ENCODE data around the gene COPZ1.

COPZ1 gene

GRCh38 chr12:54392485-54393206, 67.7 kb downstream of the COPZ1 start:
- WGBS (ENCODE audit: insufficient coverage): 84% methylated on average over 8 of the region's 8 CpGs
- ChIA-PET CTCF (interaction anchor here (0.8 to 4.8 kb wide), 21 partner anchors 8 to 172 kb away, joined by 3 to 65 read pairs (median 6); partner anchors contain the start of gene ZNF385A), POLR2A (no interaction called here)
- peaks cover 0 to 36% (median 29%) of the 10 kb centered on the region in 4 experiments for H3K36me3 ChIP-seq (ENCODE audit: control insufficient read depth in 4 of 4, insufficient read depth in 4 of 4, low read length in 3 of 4)
- no peak overlapping the region for H3K4me3 ChIP-seq (ENCODE audit: control insufficient read depth in 1 of 7, extremely low read depth in 1 of 7, insufficient read depth in 4 of 7, low read depth in 2 of 7, low read length in 6 of 7)
- H3K4me1 ChIP-seq (ENCODE audit: control extremely low read depth in 1 of 4, control insufficient read depth in 4 of 4, insufficient read depth in 4 of 4, low read length in 3 of 4): peaks cover 3 to 69% (median 50%) of the 10 kb centered on the region in 4 experiments
- no peaks in the 10 kb centered on the region for H3K9me3 ChIP-seq (ENCODE audit: control extremely low read depth in 1 of 5, control insufficient read depth in 4 of 5, insufficient read depth in 2 of 5, low read depth in 1 of 5, low read length in 4 of 5)
- H3K27me3 ChIP-seq (replicated peaks in 2 of 5; ENCODE audit: control insufficient read depth in 4 of 5, insufficient read depth in 5 of 5, low read length in 4 of 5): no peaks in the 10 kb centered on the region
- no peak overlapping the region for H3K27ac ChIP-seq (ENCODE audit: insufficient read depth in 1 of 2, low read depth in 1 of 2, low read length in 2 of 2, poor library complexity in 1 of 2, severe bottlenecking in 2 of 2)
- no peak for DNase-seq

GRCh38 chr12:54393207-54393609, 68.3 kb downstream of the COPZ1 start:
- peak overlapping the region in 1 of 2 experiments; percentile 18 for H3K27ac ChIP-seq (ENCODE audit: insufficient read depth in 1 of 2, low read depth in 1 of 2, low read length in 2 of 2, poor library complexity in 1 of 2, severe bottlenecking in 2 of 2)
- 60% methylated on average over 4 of the region's 6 CpGs for WGBS (ENCODE audit: insufficient coverage)
- ChIA-PET CTCF (interaction anchor here (1.0 to 4.8 kb wide), 19 partner anchors 8 to 173 kb away, joined by 3 to 65 read pairs (median 6); partner anchors contain the start of gene ZNF385A), POLR2A (no interaction called here)
- peaks cover 3 to 64% (median 48%) of the 10 kb centered on the region in 4 experiments for H3K4me1 ChIP-seq (ENCODE audit: control extremely low read depth in 1 of 4, control insufficient read depth in 4 of 4, insufficient read depth in 4 of 4, low read length in 3 of 4)
- H3K27me3 ChIP-seq (replicated peaks in 2 of 5; ENCODE audit: control insufficient read depth in 4 of 5, insufficient read depth in 5 of 5, low read length in 4 of 5): no peaks in the 10 kb centered on the region
- H3K4me3 ChIP-seq (ENCODE audit: control insufficient read depth in 1 of 7, extremely low read depth in 1 of 7, insufficient read depth in 4 of 7, low read depth in 2 of 7, low read length in 6 of 7): no peak overlapping the region
- H3K9me3 ChIP-seq (ENCODE audit: control extremely low read depth in 1 of 5, control insufficient read depth in 4 of 5, insufficient read depth in 2 of 5, low read depth in 1 of 5, low read length in 4 of 5): no peaks in the 10 kb centered on the region
- H3K36me3 ChIP-seq (ENCODE audit: control insufficient read depth in 4 of 4, insufficient read depth in 4 of 4, low read length in 3 of 4): peaks cover 3 to 41% (median 35%) of the 10 kb centered on the region in 4 experiments
- no peak for DNase-seq

- H3K9me3 ChIP-seq (ENCODE audit: control extremely low read depth in 1 of 5, control insufficient read depth in 4 of 5, insufficient read depth in 2 of 5, low read depth in 1 of 5, low read length in 4 of 5): no peaks in the 10 kb centered on the region
- H3K4me1 ChIP-seq (ENCODE audit: control extremely low read depth in 1 of 4, control insufficient read depth in 4 of 4, insufficient read depth in 4 of 4, low read length in 3 of 4): peaks cover 3 to 58% (median 47%) of the 10 kb centered on the region in 4 experiments
- DNase-seq: peak in 1 of 3 donors; percentile 36
- peak overlapping the region in 1 of 2 experiments; percentile 18 for H3K27ac ChIP-seq (ENCODE audit: insufficient read depth in 1 of 2, low read depth in 1 of 2, low read length in 2 of 2, poor library complexity in 1 of 2, severe bottlenecking in 2 of 2)
- H3K27me3 ChIP-seq (replicated peaks in 2 of 5; ENCODE audit: control insufficient read depth in 4 of 5, insufficient read depth in 5 of 5, low read length in 4 of 5): no peaks in the 10 kb centered on the region
- ChIA-PET CTCF (interaction anchor here (1.0 to 4.8 kb wide), 18 partner anchors 9 to 173 kb away, joined by 3 to 65 read pairs (median 6); partner anchors contain the start of gene ZNF385A), POLR2A (no interaction called here)
- no peak overlapping the region for H3K4me3 ChIP-seq (ENCODE audit: control insufficient read depth in 1 of 7, extremely low read depth in 1 of 7, insufficient read depth in 4 of 7, low read depth in 2 of 7, low read length in 6 of 7)
- H3K36me3 ChIP-seq (ENCODE audit: control insufficient read depth in 4 of 4, insufficient read depth in 4 of 4, low read length in 3 of 4): peaks cover 4 to 47% (median 40%) of the 10 kb centered on the region in 4 experiments
- WGBS (ENCODE audit: insufficient coverage): 45% methylated on average over 2 of the region's 3 CpGs
These were observed 68.8 kb downstream of the COPZ1 start for GRCh38 chr12:54393743-54394142.

GRCh38 chr12:54394281-54394719, 69.4 kb downstream of the COPZ1 start:
- H3K36me3 ChIP-seq (ENCODE audit: control insufficient read depth in 4 of 4, insufficient read depth in 4 of 4, low read length in 3 of 4): peaks cover 4 to 52% (median 45%) of the 10 kb centered on the region in 4 experiments
- WGBS (ENCODE audit: insufficient coverage): 26% methylated on average over 4 of the region's 4 CpGs
- CTCF ChIA-PET: interaction anchor here (1.0 to 4.8 kb wide), 9 partner anchors 9 to 100 kb away, joined by 3 to 65 read pairs (median 6); partner anchors contain the start of gene ZNF385A
- H3K4me1 ChIP-seq (ENCODE audit: control extremely low read depth in 1 of 4, control insufficient read depth in 4 of 4, insufficient read depth in 4 of 4, low read length in 3 of 4): peaks cover 3 to 53% (median 44%) of the 10 kb centered on the region in 4 experiments
- POLR2A ChIA-PET: no interaction called here
- H3K4me3 ChIP-seq (ENCODE audit: control insufficient read depth in 1 of 7, extremely low read depth in 1 of 7, insufficient read depth in 4 of 7, low read depth in 2 of 7, low read length in 6 of 7): no peak overlapping the region
- no peaks in the 10 kb centered on the region for H3K27me3 ChIP-seq (replicated peaks in 2 of 5; ENCODE audit: control insufficient read depth in 4 of 5, insufficient read depth in 5 of 5, low read length in 4 of 5)
- no peaks in the 10 kb centered on the region for H3K9me3 ChIP-seq (ENCODE audit: control extremely low read depth in 1 of 5, control insufficient read depth in 4 of 5, insufficient read depth in 2 of 5, low read depth in 1 of 5, low read length in 4 of 5)
- no peak overlapping the region for H3K27ac ChIP-seq (ENCODE audit: insufficient read depth in 1 of 2, low read depth in 1 of 2, low read length in 2 of 2, poor library complexity in 1 of 2, severe bottlenecking in 2 of 2)
- peak; percentile 46 to 61 (median 57) for DNase-seq

- Histone ChIP-seq H3K9me3 (ENCODE audit: control extremely low read depth in 1 of 5, control insufficient read depth in 4 of 5, insufficient read depth in 2 of 5, low read depth in 1 of 5, low read length in 4 of 5) (no peaks in the 10 kb centered on the region), H3K27ac (ENCODE audit: insufficient read depth in 1 of 2, low read depth in 1 of 2, low read length in 2 of 2, poor library complexity in 1 of 2, severe bottlenecking in 2 of 2) (no peak overlapping the region), H3K4me3 (ENCODE audit: control insufficient read depth in 1 of 7, extremely low read depth in 1 of 7, insufficient read depth in 4 of 7, low read depth in 2 of 7, low read length in 6 of 7) (no peak overlapping the region), H3K27me3 (replicated peaks in 2 of 5; ENCODE audit: control insufficient read depth in 4 of 5, insufficient read depth in 5 of 5, low read length in 4 of 5) (no peaks in the 10 kb centered on the region), H3K36me3 (ENCODE audit: control insufficient read depth in 4 of 4, insufficient read depth in 4 of 4, low read length in 3 of 4) (peaks cover 4 to 59% (median 50%) of the 10 kb centered on the region in 4 experiments), H3K4me1 (ENCODE audit: control extremely low read depth in 1 of 4, control insufficient read depth in 4 of 4, insufficient read depth in 4 of 4, low read length in 3 of 4) (peaks cover 3 to 46% (median 38%) of the 10 kb centered on the region in 4 experiments)
- DNase-seq: no peak
- WGBS (ENCODE audit: insufficient coverage): 100% methylated on average over 1 of the region's 1 CpG
- ChIA-PET CTCF (interaction anchor here (0.9 to 12.3 kb wide), 8 partner anchors 10 to 144 kb away, joined by 3 to 630 read pairs (median 18); partner anchors contain the start of gene ITGA5), POLR2A (no interaction called here)
These were observed 70.1 kb downstream of the COPZ1 start for GRCh38 chr12:54394986-54395385.

- CTCF ChIA-PET: interaction anchor here (0.8 to 12.3 kb wide), 15 partner anchors 8 to 144 kb away, joined by 3 to 630 read pairs (median 5); partner anchors contain the start of genes ITGA5 and ZNF385A
These were observed 70.6 kb downstream of the COPZ1 start for GRCh38 chr12:54395545-54395944.

More at GRCh38 chr12:54395545-54395944, 70.6 kb downstream of the COPZ1 start:
- DNase-seq: no peak
- Histone ChIP-seq H3K36me3 (ENCODE audit: control insufficient read depth in 4 of 4, insufficient read depth in 4 of 4, low read length in 3 of 4) (peaks cover 4 to 65% (median 56%) of the 10 kb centered on the region in 4 experiments), H3K4me1 (ENCODE audit: control extremely low read depth in 1 of 4, control insufficient read depth in 4 of 4, insufficient read depth in 4 of 4, low read length in 3 of 4) (peaks cover 3 to 40% (median 33%) of the 10 kb centered on the region in 4 experiments), H3K4me3 (ENCODE audit: control insufficient read depth in 1 of 7, extremely low read depth in 1 of 7, insufficient read depth in 4 of 7, low read depth in 2 of 7, low read length in 6 of 7) (no peak overlapping the region), H3K27me3 (replicated peaks in 2 of 5; ENCODE audit: control insufficient read depth in 4 of 5, insufficient read depth in 5 of 5, low read length in 4 of 5) (no peaks in the 10 kb centered on the region), H3K9me3 (ENCODE audit: control extremely low read depth in 1 of 5, control insufficient read depth in 4 of 5, insufficient read depth in 2 of 5, low read depth in 1 of 5, low read length in 4 of 5) (no peaks in the 10 kb centered on the region), H3K27ac (ENCODE audit: insufficient read depth in 1 of 2, low read depth in 1 of 2, low read length in 2 of 2, poor library complexity in 1 of 2, severe bottlenecking in 2 of 2) (no peak overlapping the region)
- POLR2A ChIA-PET: interaction anchor here (1.0 kb wide), 1 partner anchor 42 kb away, joined by 3 read pairs; no protein-coding TSS in a partner anchor

All from common myeloid progenitor, CD34-positive (primary cell).